ENCODE results near the gene JAZF1.

JAZF1 gene

DNA sequence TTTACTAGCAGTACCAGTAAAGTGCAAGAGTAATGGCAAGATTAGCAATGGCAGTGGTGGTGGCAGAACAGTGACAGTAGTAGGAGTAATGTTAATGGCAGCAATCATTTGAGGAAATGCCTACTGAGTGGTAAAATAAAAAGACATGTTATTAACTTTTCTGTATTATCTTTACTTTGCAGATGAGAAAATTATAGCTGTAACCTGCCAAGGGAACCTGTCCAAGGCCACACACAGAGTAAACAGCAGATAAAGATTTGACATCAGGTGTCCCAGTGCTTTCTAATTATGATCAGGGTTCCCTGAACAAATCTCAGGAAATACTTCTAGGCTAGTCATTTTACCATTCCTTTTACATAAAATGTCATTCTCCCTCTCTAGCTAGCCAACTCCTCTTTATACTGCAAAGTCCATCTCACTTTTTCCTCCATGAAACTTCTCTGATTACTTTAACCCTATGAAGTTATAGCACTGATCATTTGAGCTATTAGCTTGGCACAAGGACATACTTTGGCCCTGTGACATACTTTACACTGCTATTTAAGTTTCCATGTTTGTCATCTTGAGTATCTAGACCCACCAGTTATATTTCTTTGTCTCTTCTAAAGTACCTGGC, 221.6 kb downstream of the JAZF1 start:
- no peak for DNase-seq

DNA sequence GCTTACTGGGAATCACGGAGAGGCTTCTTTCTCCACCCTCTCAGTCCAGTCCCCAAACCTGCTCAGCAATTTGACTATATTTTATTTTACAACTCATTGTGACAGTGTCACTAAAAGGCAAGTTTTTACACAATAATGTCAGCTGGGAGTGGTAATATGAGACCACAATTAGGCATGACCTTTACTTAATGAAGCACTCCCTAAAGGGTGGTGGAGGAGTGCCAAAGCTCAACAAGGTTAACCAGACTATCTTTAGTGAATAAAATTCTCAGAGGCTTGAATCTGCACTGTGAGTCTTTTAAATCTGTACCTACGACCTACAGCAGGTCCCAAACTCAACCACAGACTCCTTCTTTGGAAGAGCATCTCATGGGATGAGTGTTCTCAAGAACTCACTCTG, 225.0 kb downstream of the JAZF1 start:
- DNase-seq: no peak

DNA sequence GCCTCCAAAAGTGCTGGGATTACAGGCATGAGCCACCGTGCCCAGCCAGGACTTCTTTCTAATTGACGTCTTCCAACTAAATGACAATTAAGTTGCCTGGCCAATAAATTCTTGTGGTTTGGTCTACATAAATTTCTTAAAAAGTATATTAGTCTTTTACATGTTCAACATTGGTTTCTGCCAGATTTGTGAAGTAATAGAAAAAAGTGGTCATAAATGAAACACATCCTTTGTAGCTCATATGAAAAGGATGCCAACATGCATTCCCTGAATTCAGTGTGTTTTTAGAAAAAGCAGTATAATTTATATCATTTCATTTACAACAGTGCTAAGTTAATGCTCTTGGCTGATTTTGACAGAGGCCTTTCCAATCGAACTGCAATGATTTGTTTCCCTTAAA, 225.6 kb downstream of the JAZF1 start:
- no peak for DNase-seq

DNA sequence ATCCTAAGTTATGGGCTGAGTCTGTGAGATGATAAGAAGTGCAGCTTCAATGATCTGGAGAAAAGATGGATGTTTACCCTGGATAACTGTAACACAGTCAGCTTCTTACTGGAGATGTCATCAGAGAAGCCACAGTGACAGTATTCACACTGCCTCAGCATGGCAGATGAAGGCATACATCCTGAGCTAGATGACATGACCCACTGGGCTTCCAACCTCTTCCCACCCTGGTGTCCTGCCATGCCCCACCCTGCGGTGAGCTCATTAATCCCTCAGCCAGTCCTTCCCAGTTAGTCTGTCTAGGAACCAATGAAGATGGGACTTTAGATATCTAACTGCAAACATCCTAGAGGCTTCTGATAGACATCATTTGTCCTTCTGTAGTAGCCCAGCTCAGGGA, 226.8 kb downstream of the JAZF1 start:
- no peak for DNase-seq

DNA sequence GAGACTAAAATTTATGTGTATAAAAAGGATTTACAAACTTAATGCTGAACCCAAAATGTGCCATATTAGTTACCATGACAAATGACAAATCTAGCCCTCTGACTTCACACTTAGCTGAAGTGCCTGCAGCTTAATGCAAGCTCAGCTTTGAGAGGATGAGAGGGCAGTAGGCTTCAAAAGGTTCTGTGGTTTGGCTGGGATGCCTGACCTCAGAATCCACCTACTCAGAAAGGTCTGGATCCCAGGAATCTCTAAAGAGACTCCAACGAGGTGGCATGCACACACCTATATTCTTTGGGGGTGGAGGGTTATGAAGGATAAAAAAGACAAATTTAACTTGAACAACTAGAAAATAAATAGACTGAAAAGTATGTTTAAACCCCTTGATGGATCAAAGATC, 227.2 kb downstream of the JAZF1 start:
- DNase-seq: no peak

DNA sequence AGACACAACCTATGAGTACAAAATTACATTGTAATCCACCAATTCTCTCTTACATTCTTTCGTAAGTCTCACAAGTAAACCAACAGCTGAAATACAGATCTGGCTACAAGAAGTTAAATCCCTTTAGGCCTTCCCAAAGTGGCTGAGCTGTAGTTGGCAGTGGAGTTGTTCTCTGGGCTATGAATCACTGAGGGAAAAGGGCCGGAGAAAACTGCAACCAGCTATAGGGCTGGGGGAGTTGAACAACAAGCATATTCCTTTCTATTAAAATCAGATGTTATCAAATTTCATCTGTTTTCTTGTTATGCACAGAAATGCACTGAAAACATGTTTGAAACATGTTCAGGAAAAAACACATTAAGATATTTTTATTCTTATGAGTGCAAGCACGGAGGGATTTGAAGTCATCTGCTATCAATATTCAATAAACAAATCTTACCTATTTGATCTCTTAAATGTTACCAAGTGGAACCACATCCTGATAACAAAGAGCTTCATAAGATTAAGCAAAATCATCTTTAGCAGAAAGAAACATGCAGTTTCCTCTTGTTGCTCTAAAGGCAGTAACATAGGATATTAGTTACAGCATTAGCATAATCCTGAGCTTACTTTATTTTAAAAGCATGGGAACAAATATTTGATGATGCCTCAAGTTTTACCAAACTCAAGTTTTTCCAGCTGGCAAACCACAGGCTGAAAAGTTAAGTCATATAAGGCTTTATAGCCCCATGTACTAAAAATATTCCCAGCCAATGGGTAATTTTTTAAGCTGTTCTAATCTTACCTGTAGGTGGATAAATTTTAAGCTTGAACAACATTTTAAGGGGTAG, 227.9 kb downstream of the JAZF1 start:
- no peak for DNase-seq

DNA sequence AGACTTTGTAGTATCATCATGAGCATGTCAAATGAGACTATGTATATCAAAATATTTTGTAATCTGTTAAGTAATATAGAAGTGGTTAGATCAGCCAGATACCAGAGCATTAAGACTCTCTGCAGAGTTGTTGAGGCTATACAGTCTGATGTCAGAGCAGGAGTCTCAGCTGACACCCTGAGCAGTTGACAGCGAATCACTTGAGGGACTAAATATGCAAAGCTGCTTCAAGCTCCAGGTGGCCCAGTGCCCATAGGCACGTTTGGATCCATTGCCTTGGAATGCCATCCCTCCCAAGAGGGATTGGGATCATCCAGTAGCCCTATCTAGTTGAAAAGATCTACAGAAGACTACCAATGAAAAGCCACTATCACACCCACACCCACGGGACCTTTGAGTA, 230.5 kb downstream of the JAZF1 start:
- DNase-seq: no peak

DNA sequence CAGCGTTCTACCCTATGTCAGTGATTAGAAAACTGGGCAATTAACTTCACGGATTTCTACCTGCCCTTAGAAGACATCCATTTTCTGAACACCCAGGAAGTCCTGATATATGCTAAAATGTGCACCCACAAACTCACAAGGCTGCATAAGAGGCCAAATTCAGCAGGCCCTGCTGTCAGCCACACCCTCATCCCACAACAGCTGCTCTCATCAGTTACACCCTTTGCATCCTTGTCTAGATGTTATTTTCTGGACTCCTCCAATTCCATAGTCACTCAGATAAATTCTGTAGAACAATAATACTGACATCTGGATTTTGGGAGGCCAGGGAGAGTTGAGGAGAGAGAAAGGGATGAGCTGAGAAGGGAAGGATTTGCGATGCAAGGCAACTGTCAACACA, 231.7 kb downstream of the JAZF1 start:
- no peak for DNase-seq

DNA sequence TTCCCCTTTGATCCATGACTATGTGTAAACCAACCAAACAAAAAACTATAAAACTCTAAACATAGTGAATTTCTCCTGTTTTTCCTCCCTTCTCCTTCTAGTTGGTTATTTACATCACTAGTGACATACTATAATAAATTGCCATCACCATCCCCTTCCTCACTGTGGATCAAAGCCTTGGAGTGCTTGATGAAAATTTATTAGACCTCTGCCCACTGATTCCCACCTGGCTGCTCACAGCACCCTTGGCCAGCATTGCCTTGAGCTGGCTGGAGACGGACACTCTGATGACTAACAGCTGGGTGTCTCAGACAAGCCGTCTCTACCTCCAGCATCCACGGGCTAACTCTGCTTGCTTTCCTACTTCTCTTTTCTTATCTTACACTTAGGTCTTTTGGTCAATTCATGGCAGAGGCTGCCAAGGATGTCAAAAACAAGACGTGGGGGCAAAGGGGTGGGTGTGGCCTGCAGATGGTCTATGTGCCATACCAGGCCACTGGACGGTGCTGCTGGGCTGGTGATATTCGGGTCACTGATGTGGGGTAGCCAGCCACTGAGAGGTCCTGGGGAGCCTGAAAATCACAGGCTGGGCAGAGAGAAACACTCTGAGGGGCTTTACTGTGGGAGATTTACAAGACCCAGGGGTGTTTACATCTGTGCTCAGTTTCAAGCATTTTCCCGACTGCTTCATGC, 232.9 kb downstream of the JAZF1 start:
- no peak for DNase-seq

DNA sequence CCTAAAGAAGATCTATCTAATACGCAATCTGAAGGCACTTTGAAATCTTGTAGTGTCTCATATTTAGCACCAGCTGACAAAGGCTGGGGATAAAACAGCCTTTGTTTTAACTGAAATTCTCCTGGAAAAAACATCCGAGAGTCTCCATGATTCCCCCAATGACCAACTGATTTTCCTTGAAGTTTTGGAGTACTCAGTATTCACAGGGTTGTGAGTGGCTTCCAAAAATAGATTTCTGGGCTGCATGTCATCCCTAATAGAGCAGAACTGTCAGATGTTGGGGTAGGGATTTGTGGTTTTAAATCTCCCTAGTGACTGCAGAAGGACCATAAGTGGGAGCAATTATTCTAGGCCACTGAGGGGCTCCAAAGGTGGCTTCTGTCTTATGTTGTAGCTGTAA, 234.2 kb downstream of the JAZF1 start:
- DNase-seq: no peak

DNA sequence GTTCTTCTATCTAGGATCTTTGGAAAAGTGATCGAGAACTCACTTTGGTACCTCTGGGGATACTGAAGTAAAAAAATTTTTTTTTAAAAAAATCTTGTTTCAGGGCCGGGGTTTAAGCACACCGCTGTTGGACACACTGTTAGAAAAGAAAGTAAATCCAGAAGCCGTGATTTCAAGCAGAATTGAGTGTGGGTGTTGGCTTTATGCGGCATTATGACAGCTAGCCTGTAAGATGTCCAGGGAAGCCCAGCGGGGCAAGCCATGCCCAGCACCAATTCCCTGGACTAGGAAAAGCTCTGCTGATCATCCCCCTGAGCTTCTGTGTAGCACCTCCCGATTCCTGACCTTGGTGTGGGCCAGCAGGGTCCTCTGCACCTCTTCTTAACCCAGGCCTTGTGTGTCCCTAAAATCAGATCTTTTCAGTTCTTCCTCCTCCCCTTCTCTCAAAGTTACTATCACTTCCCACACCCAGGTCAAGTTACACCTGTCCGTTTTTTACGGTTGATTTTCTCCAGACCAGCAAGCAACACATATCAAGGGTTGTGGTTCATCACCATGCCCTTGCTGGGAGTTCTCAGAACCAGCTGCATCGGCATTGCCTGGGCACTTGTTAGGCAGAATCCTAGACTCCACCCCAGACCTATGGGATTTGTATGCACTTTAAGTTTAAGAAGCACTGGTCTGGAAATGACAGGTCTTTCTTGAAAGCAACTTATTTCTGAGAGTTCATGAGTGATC, 235.4 kb downstream of the JAZF1 start:
- no peak for DNase-seq

DNA sequence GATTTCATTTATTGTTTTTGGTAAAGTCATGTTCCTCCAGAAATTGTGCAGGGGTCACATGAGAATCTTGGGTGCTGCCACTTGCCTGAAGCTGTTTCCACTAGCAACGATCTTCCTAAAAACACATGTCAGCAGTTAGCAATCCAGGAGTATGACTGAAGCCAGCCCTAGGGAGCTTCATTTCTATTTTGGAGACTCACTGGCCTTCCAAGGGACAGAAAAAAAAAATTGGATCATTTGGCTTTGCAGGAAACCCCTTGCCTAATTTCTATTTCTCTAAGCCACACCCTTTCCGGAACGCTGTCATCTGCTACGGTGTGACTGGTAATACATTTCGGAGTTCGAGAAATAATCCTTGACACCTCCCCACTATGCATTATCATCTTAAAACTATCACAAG, 236.0 kb downstream of the JAZF1 start:
- no peak for DNase-seq

DNA sequence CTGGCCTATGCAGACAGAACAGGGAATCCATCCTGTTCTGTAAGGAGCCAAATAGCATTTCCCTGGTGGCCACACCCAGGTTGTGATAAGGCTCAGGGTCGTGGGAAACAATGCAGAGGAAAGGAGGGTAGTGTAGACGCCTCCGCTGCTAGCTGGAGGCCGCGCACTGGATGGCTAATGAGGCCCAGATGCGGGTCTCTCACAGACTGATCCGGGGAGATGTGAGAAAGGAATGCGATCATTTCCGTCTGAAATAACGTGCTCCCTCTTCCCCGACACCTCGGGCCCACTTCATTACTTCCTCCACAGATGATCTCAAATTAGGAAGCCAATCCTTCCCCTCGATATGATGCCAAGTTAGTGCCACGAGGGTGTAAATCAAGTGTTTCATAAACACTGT, 237.4 kb downstream of the JAZF1 start:
- no peak for DNase-seq

DNA sequence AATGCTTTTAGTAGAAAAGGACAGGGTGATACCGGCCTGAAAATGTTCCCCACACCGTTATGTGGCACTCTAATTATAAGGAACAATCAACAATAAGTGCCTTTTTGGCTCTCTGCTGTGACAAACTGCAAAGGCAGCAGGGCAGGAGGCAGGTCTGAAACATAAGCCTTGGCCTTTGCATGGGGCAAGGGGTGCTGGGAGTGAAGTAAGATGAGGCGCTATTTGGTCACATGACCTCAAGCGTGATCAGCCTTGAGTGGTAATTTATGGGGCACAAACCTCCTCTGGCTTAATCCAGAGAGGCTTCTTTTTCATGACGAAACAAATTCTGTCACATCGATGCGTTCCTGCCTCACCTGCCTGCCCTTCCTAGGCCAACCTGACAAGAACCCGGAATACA, 237.9 kb downstream of the JAZF1 start:
- no peak for DNase-seq

DNA sequence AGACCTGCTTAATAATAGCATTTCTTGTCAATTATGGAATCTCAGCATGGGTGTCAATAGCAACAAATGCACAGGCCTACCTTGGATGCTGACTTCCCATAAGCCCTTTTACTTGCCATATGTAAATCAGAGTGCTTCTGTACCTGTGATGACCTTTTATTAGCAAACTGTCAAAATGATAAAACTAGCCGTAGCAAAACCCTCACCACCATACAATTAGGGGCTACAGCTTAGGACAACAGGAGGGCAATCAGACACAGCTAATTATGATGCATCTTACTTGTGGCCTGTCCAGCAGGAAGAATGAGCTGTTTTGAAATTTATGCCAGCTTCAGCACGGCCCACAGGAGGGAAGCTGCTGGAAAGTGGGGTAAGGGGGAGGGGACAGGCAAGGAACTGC, 239.1 kb downstream of the JAZF1 start:
- DNase-seq: no peak

DNA sequence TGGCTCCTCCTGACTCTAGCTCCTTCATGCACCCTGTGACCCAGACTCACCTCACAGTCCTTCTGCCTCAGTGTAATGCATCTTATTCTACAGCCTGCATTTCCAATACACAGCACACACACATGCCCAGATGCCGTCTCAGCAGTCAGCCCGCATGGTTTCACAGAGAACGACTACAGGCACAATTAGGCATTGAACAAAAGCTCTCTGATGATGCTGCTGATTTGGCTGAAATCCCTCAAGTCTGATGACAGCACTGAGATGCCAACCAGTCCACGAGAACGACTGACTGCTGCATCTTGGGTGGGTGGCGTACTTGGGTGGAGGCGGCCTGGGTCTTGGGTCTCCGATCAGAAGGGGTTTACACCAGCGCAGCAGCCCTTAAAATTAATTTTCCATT, 240.3 kb downstream of the JAZF1 start:
- no peak for DNase-seq

DNA sequence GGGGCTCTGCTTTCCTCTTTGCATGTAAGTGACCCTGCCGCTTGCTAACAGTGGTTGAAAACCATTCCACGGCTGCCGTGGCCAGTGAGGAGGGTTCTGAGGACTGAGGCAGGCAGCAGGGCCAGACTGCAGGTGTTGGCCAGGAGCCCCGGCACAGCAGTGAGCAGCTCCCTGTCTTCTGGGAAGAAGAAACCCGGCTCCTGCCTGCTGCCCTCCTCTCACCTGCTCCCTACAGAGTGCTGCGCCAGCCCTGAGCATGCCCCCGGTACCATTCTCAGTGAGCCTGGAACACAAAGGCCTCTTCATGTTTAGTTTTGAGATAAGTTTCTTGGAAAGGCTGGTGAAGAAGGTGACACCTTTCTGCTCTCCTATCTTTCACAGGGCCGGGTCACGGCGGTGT, 240.7 kb downstream of the JAZF1 start:
- DNase-seq: no peak

DNA sequence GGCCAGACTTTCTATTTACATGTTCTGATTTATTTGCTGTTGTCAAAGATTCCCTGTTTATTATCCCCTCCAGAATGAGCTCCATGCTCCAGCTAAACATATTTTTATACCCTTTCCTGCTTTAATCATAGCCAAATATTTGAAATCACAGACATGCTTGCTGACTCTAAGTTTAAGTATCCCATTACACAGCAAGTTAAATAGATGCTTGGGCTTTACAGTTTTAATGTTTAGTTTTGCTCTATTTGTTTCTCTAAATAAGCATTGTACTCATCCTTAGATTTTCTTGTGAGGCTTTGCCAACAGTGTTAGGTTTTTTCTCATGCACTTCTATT, 243.9 kb downstream of the JAZF1 start:
- no peak for DNase-seq

DNA sequence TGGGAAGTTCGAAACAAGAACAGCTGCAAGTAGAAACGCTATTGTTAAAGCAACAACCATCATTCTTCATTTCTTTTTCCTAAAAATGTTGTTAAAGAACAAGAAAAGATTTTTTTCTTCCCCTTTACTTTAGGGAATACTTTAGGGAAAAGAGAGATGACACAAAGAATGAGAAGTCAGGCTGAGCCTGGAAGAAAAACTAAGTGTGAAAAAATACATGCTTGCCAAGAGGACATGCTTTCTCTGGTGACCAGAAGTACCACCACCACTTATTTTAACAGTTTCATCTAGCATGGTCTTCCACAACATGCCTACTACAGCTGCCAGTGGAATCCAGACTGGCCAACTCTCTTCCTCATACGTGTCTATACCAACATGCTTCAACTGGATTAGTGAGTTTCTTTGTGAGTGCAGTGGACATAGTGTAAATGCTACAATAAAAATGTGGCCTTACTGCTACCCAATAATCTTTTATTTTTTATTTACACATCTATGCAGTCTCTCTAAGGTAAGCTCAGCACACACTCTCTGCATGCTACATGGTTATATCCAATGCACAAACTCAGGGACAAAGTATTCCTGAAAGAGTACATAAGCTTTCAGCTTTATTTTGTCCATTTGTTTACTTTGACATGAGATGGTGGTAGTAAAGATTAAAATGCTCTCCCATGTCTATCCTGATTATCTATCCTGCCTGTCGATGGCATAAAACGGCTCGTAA, 244.4 kb downstream of the JAZF1 start:
- DNase-seq: no peak

DNA sequence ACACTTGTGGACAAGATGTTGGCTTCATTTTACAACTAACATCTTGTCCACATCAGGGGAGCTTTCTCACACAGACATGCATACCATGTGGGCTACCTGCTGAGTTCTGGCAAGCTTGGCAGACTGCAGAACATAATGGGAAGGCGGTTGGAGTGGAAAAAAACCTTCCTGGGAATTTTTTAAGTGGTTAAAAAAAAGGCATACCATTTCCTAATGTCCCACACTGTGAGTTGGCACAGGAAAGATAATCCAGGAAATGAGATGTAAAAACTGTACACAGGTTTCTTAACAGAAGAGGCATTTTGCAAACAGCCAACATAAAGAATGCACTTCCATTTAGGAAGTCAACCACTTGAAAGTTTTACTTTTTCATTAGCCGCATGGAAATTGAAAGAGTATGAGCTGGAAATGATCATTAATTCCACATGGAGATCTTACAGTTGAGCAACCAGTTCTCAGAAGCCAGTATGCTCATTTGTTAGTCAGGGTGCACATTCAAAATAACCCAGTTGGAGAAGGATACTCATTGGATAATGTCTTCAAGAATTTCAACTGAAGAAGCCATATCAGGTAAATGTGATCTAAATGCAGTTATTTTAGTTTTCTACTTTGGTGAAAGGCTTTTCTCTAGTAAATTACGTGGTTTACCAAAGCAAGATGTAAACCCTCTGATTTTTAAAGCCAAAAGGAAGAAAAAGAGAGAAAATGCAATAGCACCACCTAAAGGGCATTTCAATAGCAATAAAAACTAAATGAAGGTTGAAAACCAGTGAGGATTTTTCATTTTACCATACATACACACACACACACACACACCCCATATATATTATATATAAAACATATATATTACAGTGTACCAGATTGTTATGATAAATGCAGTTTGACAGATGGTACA, 246.7 kb downstream of the JAZF1 start:
- no peak for DNase-seq

DNA sequence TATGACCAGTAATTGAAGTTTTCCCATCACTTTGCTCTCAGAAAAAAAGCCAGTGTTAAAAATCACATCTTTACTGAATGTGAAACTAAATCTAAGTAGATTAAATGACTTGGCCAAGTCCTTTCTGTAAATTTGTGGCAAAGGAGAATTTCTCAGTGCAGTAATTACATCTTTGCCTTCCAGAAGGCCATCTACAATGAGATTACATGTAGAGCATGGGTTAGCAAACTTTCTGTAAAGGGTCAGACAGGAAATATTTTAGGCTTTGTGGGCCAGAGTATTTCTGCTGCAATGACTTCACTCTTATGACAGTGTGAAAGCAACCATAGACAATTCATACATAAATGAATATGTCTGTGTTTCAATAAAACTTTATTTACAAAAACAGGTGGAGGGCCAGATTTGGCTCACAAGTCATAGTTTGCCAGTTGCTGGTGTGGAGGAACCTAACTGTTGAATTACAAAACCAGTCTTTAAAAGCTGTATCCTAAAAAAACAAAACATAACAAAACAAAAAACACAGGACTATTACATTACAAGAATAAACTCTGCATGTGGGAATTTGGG, 249.6 kb downstream of the JAZF1 start:
- no peak for DNase-seq

DNA sequence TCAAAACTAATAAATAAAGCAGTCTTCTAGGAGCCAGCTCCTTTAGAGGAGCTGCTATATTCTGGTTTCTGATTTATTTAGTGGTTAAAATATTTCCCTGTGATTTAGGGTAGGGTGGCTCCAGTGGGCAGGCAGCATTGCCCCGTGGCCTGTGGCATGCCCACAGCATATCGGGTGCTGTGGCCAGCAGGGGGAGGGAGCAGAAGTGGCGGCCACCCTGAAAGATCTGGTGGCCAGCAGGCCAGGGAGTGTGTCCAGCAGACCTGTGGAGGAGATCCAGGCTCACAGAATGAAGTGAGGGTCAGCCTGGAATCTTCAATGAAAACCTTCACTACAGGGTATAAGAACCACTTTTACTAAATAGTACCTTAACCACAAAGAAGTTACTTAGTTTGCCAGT, 251.5 kb downstream of the JAZF1 start:
- no peak for DNase-seq

Measured in activated gamma-delta T cell (primary cell).